Colonic mucosa (tissue), 4 donors: ENCODE results near the gene APBB2. TPM values are rescaled to one million over a fixed set of nuclear protein-coding genes. Genes with fewer than 3 reads are reported as not detected.
A peak's percentile ranks its signal among the peaks of the same experiment; 100 is the strongest.
"Not testable (repeated sequence)": the region's sequence is repeated elsewhere in the genome, so short reads cannot be mapped to it uniquely, and the experiment has no call there.

Source experiments
- DNase-seq: peaks from one replicate; pipeline ENCODE4 v3.0.0-alpha.2; 2020
- H3K27ac ChIP-seq: fragments of 200-600 bp; one replicate; pipeline ENCODE4 v1.8.0; 2021
- H3K27me3 ChIP-seq: fragments of 200-600 bp; one replicate; pipeline ENCODE4 v1.8.0; 2021
- H3K36me3 ChIP-seq: fragments of 200-600 bp; one replicate; pipeline ENCODE4 v1.8.0; 2021
- H3K4me1 ChIP-seq: fragments of 200-600 bp; one replicate; pipeline ENCODE4 v1.8.0; 2021; ENCODE audit warnings: mild to moderate bottlenecking
- H3K4me3 ChIP-seq: fragments of 200-600 bp; one replicate; pipeline ENCODE4 v1.8.0; 2021
- H3K9ac ChIP-seq, 2 donors: one replicate each; pipeline ENCODE4 v1.7.0; 2013; ENCODE audit warnings: control low read depth in 2 of 2, low read depth in 2 of 2, low read length in 2 of 2
- H3K9me3 ChIP-seq: fragments of 200-600 bp; one replicate; pipeline ENCODE4 v1.8.0; 2021
- intact Hi-C: fragments of 100-400 bp; cut with DNase I; formaldehyde crosslinking; loops from one replicate; pipeline ENCODE4 v1.14.1; 2022
- total RNA-seq, 2 donors: library from RNA; stranded (reverse); fragmentation: NEBNext Ultra II Directional in 1 of 2; extraction: Animal tissue kit (Norgen Biotek cat#: 25700) in 1 of 2; gene quantifications; one replicate each; pipeline ENCODE4 v1.2.1, GENCODE V29; 2021
- TF ChIP-seq, protein P1 (sequence below): fragments of 200-600 bp; IDR thresholded peaks from one replicate; pipeline ENCODE4 v1.8.0; 2022; ENCODE audit warnings: antibody characterized with exemption, mild to moderate bottlenecking
- donor health status: healthy.
- donor health status: DM: no; HTN: no; CAD: no.
- donor health status: DM: no; HTN: no; CAD: no.

APBB2 gene
- total RNA-seq, 2 donors from 2014 or later, result 22.8 to 27.5 TPM

DNA sequence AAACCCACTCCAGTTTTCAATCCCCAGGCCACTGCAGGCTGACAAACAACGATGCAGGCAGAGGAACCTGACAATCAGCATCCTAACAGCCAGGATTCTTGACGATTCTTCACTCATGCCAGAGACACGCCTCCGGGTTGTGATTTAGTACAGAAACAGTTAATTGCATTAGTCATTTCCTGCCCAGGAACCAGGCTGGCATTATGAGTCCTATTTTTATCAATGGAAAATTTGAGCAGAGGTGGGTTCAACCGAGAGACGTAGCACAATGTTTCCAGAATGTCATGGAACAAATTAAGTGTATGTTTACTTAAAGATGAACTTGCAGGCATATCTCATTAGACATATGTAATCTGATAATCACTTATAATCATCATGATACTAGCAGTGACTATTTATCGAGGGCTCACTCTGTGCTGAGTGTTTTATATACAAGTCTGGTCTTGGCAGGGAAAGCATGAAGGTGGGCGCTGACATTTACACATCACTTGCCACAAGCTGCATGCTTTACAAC is 304.9 kb downstream of the APBB2 start:
- no peak for DNase-seq
- H3K27me3 ChIP-seq, result no peaks in the 10 kb centered on the region
- no peak overlapping the region for H3K27ac ChIP-seq
- H3K36me3 ChIP-seq, result no peaks in the 10 kb centered on the region
- no peak overlapping the region for H3K9ac ChIP-seq
- TF ChIP-seq, protein P1, sequence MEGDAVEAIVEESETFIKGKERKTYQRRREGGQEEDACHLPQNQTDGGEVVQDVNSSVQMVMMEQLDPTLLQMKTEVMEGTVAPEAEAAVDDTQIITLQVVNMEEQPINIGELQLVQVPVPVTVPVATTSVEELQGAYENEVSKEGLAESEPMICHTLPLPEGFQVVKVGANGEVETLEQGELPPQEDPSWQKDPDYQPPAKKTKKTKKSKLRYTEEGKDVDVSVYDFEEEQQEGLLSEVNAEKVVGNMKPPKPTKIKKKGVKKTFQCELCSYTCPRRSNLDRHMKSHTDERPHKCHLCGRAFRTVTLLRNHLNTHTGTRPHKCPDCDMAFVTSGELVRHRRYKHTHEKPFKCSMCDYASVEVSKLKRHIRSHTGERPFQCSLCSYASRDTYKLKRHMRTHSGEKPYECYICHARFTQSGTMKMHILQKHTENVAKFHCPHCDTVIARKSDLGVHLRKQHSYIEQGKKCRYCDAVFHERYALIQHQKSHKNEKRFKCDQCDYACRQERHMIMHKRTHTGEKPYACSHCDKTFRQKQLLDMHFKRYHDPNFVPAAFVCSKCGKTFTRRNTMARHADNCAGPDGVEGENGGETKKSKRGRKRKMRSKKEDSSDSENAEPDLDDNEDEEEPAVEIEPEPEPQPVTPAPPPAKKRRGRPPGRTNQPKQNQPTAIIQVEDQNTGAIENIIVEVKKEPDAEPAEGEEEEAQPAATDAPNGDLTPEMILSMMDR, result no peak
- no peaks in the 10 kb centered on the region for H3K9me3 ChIP-seq
- peaks cover 4% of the 10 kb centered on the region for H3K4me1 ChIP-seq
- H3K4me3 ChIP-seq, result no peak overlapping the region
- intact Hi-C loops, result no loop called here

DNA sequence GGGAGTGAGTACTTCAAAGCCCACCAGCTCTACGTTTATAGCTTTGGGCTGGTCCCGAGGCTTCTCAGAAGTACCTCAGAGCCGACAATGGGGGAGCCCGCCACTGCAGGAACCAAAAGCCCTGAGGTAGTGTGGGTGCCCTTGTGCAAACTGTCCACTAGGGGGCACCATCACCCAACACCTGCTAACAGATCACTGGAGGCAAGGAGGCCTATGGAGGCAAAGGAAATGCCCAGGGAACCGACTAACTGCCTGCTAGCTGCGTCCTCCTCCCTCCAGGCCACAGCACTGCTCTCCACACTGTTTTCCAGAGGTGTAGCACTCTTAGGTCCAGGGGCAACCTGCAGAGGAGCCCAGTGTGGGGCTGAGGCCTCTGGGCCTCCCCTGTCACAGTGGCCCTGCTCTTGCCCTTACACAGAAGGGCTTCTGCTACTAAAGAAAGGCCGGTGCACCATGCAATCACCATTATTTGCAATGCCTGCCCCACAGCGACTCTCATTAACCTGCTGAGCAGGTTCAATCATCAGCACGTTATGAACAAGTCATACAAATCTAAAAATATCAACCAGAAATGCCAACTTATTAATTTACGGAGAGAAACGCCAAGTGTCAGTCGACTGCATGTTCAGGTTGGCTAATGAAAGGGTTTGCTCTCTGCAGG is 305.5 kb downstream of the APBB2 start:
- Histone ChIP-seq H3K4me3 (peak overlapping the region; percentile 1), H3K27ac (no peak overlapping the region), H3K9ac (no peak overlapping the region)

DNA sequence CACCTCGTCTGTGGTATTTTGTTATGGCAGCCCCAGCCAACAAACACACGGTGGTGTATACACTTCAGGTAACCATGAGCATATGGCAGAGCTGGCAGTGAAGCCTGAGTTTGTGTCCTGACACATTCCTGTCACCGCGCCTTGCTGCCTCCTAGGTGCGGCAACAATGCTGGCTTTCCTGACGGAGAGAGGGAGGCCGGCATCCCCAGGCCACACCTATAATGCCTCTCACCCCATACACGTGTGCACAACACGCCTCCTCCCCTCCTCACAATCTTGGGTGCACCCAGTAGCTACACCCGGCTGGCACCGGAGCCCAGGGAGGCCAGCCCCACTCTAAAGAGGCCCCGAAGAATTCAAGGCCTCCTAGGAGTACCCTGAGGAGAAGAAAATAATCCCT is 306.0 kb downstream of the APBB2 start:
- Histone ChIP-seq H3K9ac (peak overlapping the region in 1 of 2 donors; percentile 4), H3K27me3 (no peaks in the 10 kb centered on the region)

More for the DNA sequence above, 305.5 kb downstream of the APBB2 start:
- peaks cover 4% of the 10 kb centered on the region for H3K4me1 ChIP-seq
- no peaks in the 10 kb centered on the region for H3K27me3 ChIP-seq
- H3K9me3 ChIP-seq, result no peaks in the 10 kb centered on the region
- intact Hi-C loops, result no loop called here
- no peaks in the 10 kb centered on the region for H3K36me3 ChIP-seq
- peak; percentile 78 for DNase-seq
- TF ChIP-seq, protein P1, result peak; percentile 93

DNA sequence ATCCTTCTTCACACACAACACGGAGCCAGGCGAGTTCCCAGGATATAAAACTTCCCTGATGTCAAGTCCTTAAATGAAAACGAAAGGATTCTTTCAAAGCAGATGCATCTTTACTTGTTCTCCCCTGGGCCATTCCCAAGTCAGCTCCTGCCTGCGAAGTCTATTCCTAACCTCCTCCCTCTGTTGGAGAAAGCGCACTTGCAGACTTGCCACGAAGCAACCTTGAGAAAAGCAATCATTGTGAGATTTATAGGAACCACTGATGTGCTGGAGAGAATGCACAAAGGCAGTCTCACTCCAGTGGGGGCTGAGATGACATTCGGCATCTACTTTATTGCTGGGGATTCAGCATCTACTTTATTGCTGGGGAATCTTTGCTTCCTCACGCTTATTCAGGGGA is 308.9 kb downstream of the APBB2 start:
- Histone ChIP-seq H3K36me3 (no peaks in the 10 kb centered on the region), H3K9ac (no peak overlapping the region), H3K4me3 (no peak overlapping the region), H3K4me1 (peaks cover 4% of the 10 kb centered on the region), H3K9me3 (no peaks in the 10 kb centered on the region), H3K27me3 (no peaks in the 10 kb centered on the region), H3K27ac (no peak overlapping the region)
- TF ChIP-seq, protein P1, result no peak
- intact Hi-C loops, result no loop called here
- no peak for DNase-seq

More for the DNA sequence above, 306.0 kb downstream of the APBB2 start:
- TF ChIP-seq, protein P1, result no peak
- Histone ChIP-seq H3K27ac (no peak overlapping the region), H3K36me3 (no peaks in the 10 kb centered on the region), H3K4me1 (peaks cover 4% of the 10 kb centered on the region), H3K9me3 (no peaks in the 10 kb centered on the region), H3K4me3 (peak overlapping the region; percentile 1)
- DNase-seq, result peak; percentile 52
- intact Hi-C loops, result no loop called here

DNA sequence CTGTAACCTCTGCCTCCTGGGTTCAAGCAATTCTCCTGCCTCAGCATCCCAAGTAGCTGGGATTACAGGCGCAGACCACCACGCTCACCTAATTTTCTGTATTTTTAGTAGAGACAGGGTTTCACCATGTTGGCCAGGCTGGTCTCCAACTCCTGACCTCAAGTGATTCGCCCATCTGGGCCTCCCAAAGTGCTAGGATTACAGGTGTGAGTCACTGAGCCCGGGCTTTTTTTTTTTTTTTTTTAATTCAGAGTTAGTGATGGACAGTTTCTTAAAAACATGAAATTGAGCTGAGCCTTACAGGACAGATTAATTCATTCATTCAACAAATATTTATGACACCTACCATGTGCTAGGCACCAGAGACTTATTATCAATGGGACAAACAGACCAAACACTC is 313.8 kb downstream of the APBB2 start:
- H3K9ac ChIP-seq, DNase-seq, H3K27me3 ChIP-seq, H3K9me3 ChIP-seq, intact Hi-C loops, H3K4me1 ChIP-seq, H3K27ac ChIP-seq, H3K4me3 ChIP-seq, H3K36me3 ChIP-seq: not testable (repeated sequence)

DNA sequence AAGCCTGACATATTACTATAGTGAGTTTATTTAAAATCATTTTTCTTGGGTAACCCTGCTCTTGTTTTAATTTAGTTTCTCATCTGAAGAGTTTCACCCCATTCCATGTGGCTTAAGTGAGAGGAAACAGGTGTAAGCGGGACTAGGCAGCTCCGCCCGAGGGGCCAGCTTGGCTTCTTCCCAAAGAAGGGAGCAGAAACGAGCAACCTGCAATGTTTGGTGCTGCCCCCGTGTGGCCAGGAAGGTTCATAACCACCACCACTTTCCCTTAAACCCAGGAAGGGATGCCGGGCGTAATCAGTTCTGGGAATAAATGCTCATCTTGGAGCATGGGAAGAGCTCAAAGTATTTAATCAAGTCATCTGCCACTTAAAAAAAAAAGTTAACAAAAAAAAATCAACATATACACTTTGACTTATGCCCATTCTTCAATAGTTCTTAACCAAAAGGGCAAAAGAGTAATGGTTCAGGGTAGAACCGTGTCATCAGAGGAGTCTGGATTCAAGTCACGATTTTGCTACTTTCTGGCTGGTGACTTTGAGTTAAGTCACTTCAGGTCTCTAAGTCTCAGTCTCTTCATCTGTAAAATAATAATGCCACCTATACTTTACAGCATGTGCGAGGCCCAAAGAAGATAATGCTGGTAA is 316.7 kb downstream of the APBB2 start:
- intact Hi-C loops, result loop anchor here (5.0 kb wide), 1 partner anchor 160 kb away; no protein-coding TSS in a partner anchor
- TF ChIP-seq, protein P1, result peak; percentile 73
- no peaks in the 10 kb centered on the region for H3K4me1 ChIP-seq
- H3K27me3 ChIP-seq, result no peaks in the 10 kb centered on the region
- DNase-seq, result peak; percentile 68
- H3K9me3 ChIP-seq, result no peaks in the 10 kb centered on the region
- H3K4me3 ChIP-seq, result no peak overlapping the region
- no peaks in the 10 kb centered on the region for H3K36me3 ChIP-seq
- H3K27ac ChIP-seq, result no peak overlapping the region
- no peak overlapping the region for H3K9ac ChIP-seq
